ENCODE results near the gene HLCS. TPM values are rescaled to one million over a fixed set of nuclear protein-coding genes. Genes with fewer than 3 reads are reported as not detected.

The HLCS gene
- total RNA-seq, 2 experiments from 2014 or later = 15.5 to 16.8 TPM

DNA sequence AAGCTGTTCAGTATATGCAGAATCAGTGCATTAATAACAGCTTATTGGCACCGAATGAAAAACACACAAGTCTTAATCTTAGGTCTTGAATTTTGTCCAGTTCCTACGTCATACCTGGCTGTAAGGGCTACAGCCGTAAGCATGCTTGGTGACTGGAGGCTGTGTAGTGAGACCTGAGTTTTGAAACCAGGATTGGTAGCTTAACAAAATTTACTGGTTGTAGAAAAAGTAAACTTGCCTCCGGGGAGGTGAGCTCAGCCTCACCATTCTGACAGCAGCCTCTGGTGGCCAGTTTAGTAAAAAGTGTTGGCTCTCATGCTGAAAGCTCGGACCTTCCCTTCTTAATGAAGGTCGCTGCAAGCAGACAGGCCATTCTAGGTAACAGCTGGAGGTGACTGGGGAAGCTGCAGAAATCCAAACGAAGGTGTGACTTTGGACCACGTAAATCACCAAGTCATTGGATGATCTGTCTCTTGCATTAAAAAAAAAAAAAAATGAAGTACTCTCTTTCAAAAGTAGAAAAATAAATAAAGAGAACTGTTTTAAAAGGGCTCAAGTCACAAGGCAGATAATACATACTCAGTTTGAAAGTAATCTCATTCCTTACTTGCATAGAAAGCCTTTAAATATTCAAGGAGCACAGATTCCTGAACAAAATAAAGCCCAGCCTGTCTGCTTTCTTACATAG lies 48.9 kb downstream of the HLCS start:
- no peak for DNase-seq
- Mint-ChIP-seq H3K4me1 (ENCODE audit: low read depth) (peaks cover 4% of the 10 kb centered on the region), H3K27ac (no peak overlapping the region), H3K27me3 (ENCODE audit: low read depth) (no peaks in the 10 kb centered on the region), H3K4me3 (no peak overlapping the region), H3K9me3 (ENCODE audit: insufficient read depth) (no peaks in the 10 kb centered on the region), H3K36me3 (ENCODE audit: low read depth) (no peaks in the 10 kb centered on the region)
- ChIA-PET POLR2A (no interaction called here), CTCF (interaction anchor here (0.7 to 2.0 kb wide), 6 partner anchors 10 to 415 kb away, joined by 3 to 12 read pairs (median 3); no protein-coding TSS in a partner anchor)
- no peak for ATAC-seq

DNA sequence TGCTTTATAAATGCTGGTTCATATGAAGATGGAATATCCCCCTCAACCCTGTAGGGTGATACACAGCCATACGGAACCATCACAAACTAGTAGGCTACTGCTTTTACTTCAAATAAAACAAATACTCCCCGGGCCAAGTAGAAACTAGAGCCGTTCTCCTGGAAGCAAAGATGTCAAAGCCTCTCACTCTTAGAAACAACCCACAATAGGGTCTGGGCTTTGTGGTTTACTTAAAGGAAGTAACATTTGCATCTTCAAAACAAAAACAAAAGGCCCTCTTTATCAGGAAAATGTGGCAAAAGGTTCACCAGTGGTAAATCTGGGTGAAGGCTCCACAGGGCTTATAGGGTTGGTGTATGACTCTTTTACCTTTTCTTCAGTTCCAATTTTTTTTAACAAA lies 49.8 kb downstream of the HLCS start:
- CTCF ChIA-PET = interaction anchor here (1.3 to 2.0 kb wide), 4 partner anchors 10 to 286 kb away, joined by 3 to 12 read pairs (median 7); no protein-coding TSS in a partner anchor
- POLR2A ChIA-PET = no interaction called here
- Mint-ChIP-seq H3K4me3 (no peak overlapping the region), H3K4me1 (ENCODE audit: low read depth) (peaks cover 4% of the 10 kb centered on the region), H3K9me3 (ENCODE audit: insufficient read depth) (no peaks in the 10 kb centered on the region), H3K36me3 (ENCODE audit: low read depth) (no peaks in the 10 kb centered on the region), H3K27ac (no peak overlapping the region), H3K27me3 (ENCODE audit: low read depth) (no peaks in the 10 kb centered on the region)
- DNase-seq = no peak
- ATAC-seq = no peak

DNA sequence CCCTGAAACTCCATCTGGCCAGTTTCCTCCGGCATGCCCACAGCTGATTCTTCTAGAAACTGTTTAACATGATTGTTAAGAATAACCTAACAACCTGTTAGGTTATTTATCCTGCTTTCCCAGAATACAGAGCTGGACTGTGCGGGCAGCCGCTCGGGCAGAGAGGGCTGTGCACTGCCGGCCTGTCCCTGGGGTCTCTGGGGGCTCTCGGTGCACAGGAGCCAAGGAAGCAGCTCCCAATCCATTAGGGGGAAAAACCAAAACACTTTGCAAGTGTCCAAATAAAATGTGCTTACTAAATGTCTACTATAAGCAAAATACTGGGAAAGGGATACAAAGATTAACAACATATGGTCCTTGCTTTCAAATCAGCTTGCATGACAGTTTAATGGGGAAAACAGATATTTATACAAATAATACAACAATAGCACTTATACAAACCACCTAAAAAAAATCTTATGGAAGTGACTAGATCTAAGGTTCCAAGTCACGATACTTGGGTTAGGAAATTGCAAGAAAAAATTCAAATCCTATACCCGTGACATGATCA lies 50.7 kb downstream of the HLCS start:
- DNase-seq = no peak

DNA sequence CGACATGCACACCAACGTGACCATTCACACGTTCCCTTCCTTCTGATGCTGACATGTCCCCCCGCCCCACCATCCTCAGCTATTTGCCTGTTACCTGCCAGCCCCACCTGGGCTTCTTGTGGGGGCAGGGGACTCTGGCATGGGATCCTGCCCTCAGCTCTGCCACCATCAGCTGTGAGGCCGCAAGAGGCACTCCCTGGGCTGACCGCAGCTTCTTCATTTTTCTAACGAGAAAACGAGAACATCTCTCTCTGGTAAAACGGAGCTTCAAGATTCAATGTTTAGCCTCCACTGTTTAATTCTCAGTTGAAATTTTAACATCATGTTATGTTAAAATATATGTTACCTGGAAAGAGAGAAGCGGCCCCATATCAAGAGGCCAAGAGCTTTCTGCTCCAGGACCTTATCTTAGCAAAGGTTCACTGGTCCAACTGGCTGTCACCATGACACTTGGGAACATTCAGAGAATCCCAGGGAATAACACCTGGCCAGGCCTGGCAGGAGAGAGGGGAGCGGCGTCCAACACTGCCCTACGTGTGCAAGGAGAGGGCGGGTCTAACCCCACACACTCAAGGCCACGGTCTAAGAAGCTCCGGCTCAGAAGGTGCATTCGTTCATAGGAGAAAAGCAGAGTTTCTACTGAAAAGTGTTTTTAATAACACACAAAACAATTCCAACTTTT lies 51.3 kb downstream of the HLCS start:
- ATAC-seq (no peak), DNase-seq (no peak)
- Mint-ChIP-seq H3K36me3 (ENCODE audit: low read depth) (no peaks in the 10 kb centered on the region), H3K27ac (no peak overlapping the region), H3K27me3 (ENCODE audit: low read depth) (no peaks in the 10 kb centered on the region), H3K9me3 (ENCODE audit: insufficient read depth) (no peaks in the 10 kb centered on the region), H3K4me1 (ENCODE audit: low read depth) (peaks cover 4% of the 10 kb centered on the region), H3K4me3 (no peak overlapping the region)
- ChIA-PET POLR2A (interaction anchor here (0.7 kb wide), 1 partner anchor 205 kb away, joined by 3 read pairs; no protein-coding TSS in a partner anchor), CTCF (interaction anchor here (1.9 kb wide), 1 partner anchor 12 kb away, joined by 7 read pairs; no protein-coding TSS in a partner anchor)

More for the DNA sequence above, 50.7 kb downstream of the HLCS start:
- H3K9me3 Mint-ChIP-seq (ENCODE audit: insufficient read depth) = no peaks in the 10 kb centered on the region
- no peak overlapping the region for H3K4me3 Mint-ChIP-seq
- H3K27me3 Mint-ChIP-seq (ENCODE audit: low read depth) = no peaks in the 10 kb centered on the region
- ChIA-PET CTCF (interaction anchor here (1.9 kb wide), 1 partner anchor 12 kb away, joined by 7 read pairs; no protein-coding TSS in a partner anchor), POLR2A (interaction anchor here (0.7 kb wide), 1 partner anchor 205 kb away, joined by 3 read pairs; no protein-coding TSS in a partner anchor)
- ATAC-seq = no peak
- H3K36me3 Mint-ChIP-seq (ENCODE audit: low read depth) = no peaks in the 10 kb centered on the region
- peaks cover 4% of the 10 kb centered on the region for H3K4me1 Mint-ChIP-seq (ENCODE audit: low read depth)
- no peak overlapping the region for H3K27ac Mint-ChIP-seq

DNA sequence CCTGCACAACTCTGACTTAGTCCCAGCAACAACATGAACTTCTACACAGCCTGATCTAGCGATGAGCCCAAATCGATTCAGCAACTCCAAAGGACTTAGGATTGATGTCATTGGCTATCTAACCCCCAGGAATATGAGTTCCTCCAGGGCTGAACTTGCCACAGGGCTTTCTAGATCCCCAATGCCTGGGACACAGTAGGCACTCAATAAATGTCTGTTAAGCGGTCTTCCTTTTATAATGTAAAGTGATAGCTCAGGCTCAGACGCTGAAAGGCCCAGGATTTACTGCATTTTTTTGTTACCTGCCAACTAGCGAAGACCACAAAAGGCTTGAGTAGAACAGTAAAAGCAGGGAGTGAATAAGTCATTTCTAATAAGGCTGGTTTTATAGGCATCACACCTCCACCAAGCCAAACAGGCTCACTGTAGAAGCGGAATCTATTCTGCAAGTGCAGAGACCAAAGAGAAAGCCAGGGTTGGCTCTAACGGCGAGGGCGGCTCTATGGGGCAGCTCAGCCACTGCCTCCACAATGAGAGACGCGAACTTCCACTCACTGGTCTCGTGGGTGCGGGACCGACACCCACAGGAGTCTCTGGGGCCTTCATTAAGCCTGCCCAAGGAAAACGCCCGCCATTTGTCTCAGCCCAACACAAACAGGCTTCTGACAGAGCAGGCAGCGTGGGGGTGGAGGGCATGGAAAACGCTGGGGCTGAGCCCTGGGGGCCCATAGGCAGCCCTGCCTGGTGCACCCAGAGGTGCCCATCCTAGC lies 52.0 kb downstream of the HLCS start:
- Mint-ChIP-seq H3K4me1 (ENCODE audit: low read depth) (peaks cover 4% of the 10 kb centered on the region), H3K9me3 (ENCODE audit: insufficient read depth) (no peaks in the 10 kb centered on the region), H3K27me3 (ENCODE audit: low read depth) (no peaks in the 10 kb centered on the region), H3K36me3 (ENCODE audit: low read depth) (no peaks in the 10 kb centered on the region), H3K27ac (no peak overlapping the region), H3K4me3 (no peak overlapping the region)
- ATAC-seq = no peak
- DNase-seq = no peak
- ChIA-PET CTCF (interaction anchor here (1.9 kb wide), 1 partner anchor 13 kb away, joined by 7 read pairs; no protein-coding TSS in a partner anchor), POLR2A (no interaction called here)

DNA sequence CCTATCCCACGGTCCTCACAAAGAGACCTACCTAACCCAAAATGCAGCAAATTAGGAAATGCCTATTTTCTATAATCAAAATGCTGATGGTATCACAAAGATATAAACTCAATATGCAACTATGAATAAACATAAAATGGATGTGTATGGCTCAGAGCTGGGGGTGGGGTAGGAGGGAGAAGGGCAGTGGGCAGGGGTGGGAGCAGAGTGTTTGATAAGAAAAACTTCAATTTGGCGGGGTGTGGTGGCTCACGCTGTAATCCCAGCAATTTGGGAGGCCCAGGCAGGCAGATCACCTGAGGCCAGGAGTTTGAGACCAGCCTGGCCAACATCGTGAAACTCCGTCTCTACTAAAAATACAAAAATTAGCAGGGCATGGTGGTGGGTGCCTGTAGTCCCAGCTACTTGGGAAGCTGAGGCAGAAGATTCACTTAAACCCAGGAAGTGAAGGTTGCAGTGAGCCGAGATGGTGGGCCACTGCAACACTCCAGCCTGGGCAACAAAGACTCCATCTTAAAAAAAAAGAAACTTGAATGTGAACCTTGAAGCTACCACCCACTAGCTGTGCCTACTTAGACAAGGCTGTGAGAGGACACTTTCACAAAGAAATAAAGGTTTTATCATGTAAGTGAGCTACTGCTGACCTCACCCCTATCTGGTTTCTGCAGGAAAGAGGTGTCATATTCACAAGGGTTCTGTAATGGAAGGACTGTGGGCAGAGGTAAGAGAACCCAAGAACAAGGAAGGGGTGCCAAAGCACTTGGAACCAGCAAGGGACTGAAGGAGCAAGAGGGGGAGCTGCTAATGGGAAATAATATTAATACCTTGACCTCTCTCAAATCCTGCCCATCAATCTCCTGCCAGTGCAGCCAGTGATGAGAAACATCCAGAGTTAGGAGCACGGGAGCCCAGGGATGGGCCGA lies 53.0 kb downstream of the HLCS start:
- H3K27me3 Mint-ChIP-seq (ENCODE audit: low read depth) = no peaks in the 10 kb centered on the region
- H3K27ac Mint-ChIP-seq = no peak overlapping the region
- CTCF ChIA-PET = no interaction called here
- POLR2A ChIA-PET = no interaction called here
- peaks cover 4% of the 10 kb centered on the region for H3K4me1 Mint-ChIP-seq (ENCODE audit: low read depth)
- no peaks in the 10 kb centered on the region for H3K9me3 Mint-ChIP-seq (ENCODE audit: insufficient read depth)
- no peak overlapping the region for H3K4me3 Mint-ChIP-seq
- DNase-seq (no peak), ATAC-seq (no peak)
- no peaks in the 10 kb centered on the region for H3K36me3 Mint-ChIP-seq (ENCODE audit: low read depth)

DNA sequence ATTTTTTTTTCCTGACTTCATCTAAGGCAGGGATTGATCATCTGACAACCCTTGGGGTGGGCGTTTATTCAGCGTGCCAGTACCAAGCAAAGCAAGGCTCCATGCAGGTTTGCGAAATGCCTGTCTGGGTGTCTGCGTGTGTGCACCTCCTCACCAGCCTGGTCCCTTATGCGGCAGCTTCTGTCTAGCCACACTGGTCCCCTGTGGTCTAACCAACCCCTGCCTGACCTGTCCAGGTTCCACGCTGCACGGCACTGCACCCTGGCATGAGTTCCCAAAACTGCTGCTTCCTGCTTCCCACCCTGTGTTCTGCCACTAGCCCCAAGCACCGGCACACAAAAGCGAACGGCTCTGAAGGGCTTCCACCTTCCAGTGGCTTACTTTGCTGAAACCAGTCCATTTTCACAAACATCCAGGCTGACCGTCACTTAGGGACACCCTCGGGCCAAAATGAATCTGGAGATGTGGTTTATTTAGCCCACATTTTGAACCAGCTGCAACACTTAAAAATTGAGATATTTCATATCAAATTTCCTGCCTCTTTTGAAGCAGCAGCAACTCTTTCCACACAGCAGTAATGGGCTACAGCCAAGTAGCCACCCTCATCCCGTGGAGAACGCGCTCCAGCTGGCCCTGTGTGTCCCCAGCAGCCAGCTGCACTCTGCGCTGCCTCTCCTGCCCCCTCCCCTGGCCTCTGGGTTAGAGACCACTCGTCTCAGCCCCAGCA lies 55.7 kb downstream of the HLCS start:
- ChIA-PET POLR2A (no interaction called here), CTCF (no interaction called here)
- DNase-seq = no peak
- Mint-ChIP-seq H3K9me3 (ENCODE audit: insufficient read depth) (no peaks in the 10 kb centered on the region), H3K36me3 (ENCODE audit: low read depth) (no peaks in the 10 kb centered on the region), H3K27me3 (ENCODE audit: low read depth) (no peaks in the 10 kb centered on the region), H3K4me3 (no peak overlapping the region), H3K27ac (no peak overlapping the region), H3K4me1 (ENCODE audit: low read depth) (no peaks in the 10 kb centered on the region)
- no peak for ATAC-seq

DNA sequence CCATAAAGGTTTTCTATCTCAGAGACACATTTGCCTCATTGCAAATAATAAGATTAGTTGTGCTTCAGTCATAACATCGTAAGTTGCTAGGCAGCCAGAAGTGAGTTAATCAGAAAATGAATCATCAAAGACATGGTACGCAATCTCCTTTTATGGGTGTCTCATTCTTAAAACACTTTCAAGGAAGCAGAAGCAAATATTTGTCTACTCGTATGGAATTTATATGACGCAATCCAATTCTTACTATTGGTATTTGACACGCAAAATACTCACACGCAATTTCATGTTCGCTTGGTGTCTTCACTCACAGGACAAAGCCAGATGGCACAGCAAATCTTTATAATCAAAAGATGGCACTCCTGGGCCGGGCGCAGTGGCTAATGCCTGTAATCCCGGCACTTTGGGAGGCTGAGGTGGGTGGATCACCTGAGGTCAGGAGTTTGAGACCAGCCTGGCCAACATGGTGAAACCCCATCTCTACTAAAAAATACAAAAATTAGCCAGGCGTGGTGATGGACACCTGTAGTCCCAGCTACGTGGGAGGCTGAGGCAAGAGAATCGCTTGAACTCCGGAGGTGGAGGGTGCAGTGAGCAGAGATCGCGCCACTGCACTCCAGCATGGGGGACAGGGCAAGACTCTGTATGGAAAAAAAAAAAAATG lies 56.4 kb downstream of the HLCS start:
- Mint-ChIP-seq H3K36me3 (ENCODE audit: low read depth) (no peaks in the 10 kb centered on the region), H3K9me3 (ENCODE audit: insufficient read depth) (no peaks in the 10 kb centered on the region), H3K4me1 (ENCODE audit: low read depth) (no peaks in the 10 kb centered on the region), H3K4me3 (no peak overlapping the region), H3K27me3 (ENCODE audit: low read depth) (no peaks in the 10 kb centered on the region), H3K27ac (no peak overlapping the region)
- DNase-seq (no peak), ATAC-seq (no peak)
- ChIA-PET CTCF (interaction anchor here (0.8 kb wide), 1 partner anchor 52 kb away, joined by 3 read pairs; no protein-coding TSS in a partner anchor), POLR2A (no interaction called here)

DNA sequence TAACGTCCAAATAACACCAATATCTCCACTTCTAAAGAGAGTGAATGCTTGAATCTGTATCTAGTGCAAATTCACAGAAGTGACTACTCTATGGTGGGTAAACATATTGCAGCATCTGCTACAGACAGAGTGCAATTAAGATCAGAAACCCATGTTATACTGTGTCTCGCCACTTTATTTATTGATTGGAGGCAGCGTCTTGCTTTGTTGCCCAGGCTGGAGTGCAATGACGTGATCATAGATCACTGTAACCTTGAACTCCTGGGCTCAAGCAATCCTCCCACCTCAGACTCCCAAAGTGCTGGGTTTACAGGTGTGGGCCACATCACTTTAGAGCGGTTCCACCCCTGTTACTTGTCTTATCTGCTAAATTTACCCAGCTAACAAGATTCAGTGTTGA lies 57.0 kb downstream of the HLCS start:
- CTCF ChIA-PET = interaction anchor here (0.8 kb wide), 1 partner anchor 52 kb away, joined by 3 read pairs; no protein-coding TSS in a partner anchor
- Mint-ChIP-seq H3K9me3 (ENCODE audit: insufficient read depth) (no peaks in the 10 kb centered on the region), H3K36me3 (ENCODE audit: low read depth) (no peaks in the 10 kb centered on the region)

DNA sequence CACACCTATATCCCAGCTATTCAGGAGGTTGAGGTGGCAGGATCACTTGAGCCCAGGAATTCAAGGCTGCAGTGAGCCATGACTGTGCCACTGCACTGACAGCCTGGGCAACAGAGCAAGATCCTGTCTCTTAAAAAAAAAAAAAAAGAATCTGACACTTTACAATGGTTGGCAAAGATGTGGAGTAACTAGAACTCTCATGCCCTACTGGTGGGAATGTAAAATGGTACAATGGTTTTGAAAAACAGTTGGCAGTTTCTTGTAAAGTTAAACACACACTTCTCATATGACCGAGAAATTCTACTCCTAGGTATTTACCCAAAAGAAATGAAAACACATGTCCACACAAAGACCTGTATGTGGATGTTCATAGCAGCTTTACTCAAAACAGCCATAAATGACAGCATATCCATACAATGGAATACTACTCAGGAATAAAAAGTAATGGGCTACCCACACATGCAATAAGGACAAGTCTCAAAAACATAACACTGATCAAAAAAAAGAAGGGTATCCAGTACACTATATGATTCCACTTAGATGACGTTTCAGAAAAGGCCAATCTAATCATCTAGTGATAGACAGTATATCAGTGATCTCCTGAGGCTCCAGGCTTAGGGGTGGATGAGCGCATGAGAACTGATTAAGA lies 58.1 kb downstream of the HLCS start:
- Mint-ChIP-seq H3K4me3 (no peak overlapping the region), H3K36me3 (ENCODE audit: low read depth) (no peaks in the 10 kb centered on the region), H3K27me3 (ENCODE audit: low read depth) (no peaks in the 10 kb centered on the region), H3K27ac (no peak overlapping the region), H3K9me3 (ENCODE audit: insufficient read depth) (no peaks in the 10 kb centered on the region), H3K4me1 (ENCODE audit: low read depth) (no peaks in the 10 kb centered on the region)
- CTCF ChIA-PET = no interaction called here
- DNase-seq = no peak
- POLR2A ChIA-PET = no interaction called here
- no peak for ATAC-seq

More for the DNA sequence above, 57.0 kb downstream of the HLCS start:
- H3K4me1 Mint-ChIP-seq (ENCODE audit: low read depth) = no peaks in the 10 kb centered on the region
- no peak overlapping the region for H3K27ac Mint-ChIP-seq
- no peak for ATAC-seq
- H3K4me3 Mint-ChIP-seq = no peak overlapping the region
- DNase-seq = no peak
- POLR2A ChIA-PET = no interaction called here
- H3K27me3 Mint-ChIP-seq (ENCODE audit: low read depth) = no peaks in the 10 kb centered on the region

All from activated CD8-positive, alpha-beta T cell treated with anti-CD3 and anti-CD28 coated beads, Interleukin-2, amount 10 ng/mL, durations not matched to agents 7 days and 5 days (primary cell).